ENCODE data around the gene SLC6A12. TPM values are rescaled to one million over a fixed set of nuclear protein-coding genes. Genes with fewer than 3 reads are reported as not detected.

SLC6A12 gene
- total and polyA plus RNA-seq, 2 donors from 2014 or later, result 45.6 to 130 TPM

DNA sequence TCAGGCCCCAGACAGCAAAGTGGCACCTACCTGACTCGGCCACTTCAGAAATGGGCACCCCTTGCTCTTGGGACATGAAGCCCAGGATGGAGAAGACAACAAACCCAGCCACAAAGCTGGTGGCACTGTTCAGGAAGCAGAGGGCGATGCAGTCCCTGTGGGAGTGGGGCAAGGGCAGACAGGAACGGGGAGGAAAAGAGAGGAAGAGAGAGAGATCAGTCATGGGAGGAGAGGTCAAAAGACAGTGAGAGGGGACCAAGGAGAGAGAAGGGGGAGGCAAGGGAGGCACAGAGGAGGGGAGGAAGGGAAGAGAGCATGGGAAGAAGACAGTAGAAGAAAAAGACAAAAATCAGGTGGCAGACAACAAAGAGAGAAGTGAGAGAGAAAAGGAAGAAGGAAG is 16.6 kb downstream of the SLC6A12 start:
- no peak for FAIRE-seq
- intact Hi-C loops (cut with DNase I), result no loop called here
- TF ChIP-seq, protein P1, sequence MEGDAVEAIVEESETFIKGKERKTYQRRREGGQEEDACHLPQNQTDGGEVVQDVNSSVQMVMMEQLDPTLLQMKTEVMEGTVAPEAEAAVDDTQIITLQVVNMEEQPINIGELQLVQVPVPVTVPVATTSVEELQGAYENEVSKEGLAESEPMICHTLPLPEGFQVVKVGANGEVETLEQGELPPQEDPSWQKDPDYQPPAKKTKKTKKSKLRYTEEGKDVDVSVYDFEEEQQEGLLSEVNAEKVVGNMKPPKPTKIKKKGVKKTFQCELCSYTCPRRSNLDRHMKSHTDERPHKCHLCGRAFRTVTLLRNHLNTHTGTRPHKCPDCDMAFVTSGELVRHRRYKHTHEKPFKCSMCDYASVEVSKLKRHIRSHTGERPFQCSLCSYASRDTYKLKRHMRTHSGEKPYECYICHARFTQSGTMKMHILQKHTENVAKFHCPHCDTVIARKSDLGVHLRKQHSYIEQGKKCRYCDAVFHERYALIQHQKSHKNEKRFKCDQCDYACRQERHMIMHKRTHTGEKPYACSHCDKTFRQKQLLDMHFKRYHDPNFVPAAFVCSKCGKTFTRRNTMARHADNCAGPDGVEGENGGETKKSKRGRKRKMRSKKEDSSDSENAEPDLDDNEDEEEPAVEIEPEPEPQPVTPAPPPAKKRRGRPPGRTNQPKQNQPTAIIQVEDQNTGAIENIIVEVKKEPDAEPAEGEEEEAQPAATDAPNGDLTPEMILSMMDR (IDR thresholded peaks at IDR 0.05; ENCODE audit: borderline replicate concordance, extremely low read depth, insufficient read depth), result no peak

DNA sequence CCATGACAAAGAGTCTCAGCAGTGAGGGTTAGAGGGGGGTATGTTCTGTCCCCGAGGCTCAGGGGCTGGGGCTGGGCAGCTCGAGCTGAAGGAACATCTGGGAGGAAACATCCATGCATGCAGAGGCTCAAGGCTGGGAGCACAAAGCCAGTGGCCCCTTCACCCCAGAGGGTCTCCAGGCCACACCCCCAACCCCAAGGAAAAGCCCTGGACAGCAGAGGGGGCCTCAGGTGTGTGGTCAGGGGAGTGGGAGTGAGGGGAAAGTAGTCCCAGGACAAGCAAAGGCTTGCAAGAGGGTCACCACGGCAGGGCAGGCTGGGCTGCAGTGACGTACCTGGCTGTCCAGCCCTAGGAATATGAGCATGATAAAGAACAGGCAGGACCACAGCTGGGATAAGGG is 17.5 kb downstream of the SLC6A12 start:
- no peak for FAIRE-seq
- H3K36me3 ChIP-seq (ENCODE audit: control insufficient read depth in 2 of 3, insufficient read depth in 3 of 3, low read length in 3 of 3), result peaks cover 0 to 31% (median 7%) of the 10 kb centered on the region in 3 donors
- H3K9ac ChIP-seq (ENCODE audit: low read length in 3 of 3), result no peak overlapping the region
- TF ChIP-seq, protein P1 (IDR thresholded peaks at IDR 0.05; ENCODE audit: borderline replicate concordance, extremely low read depth, insufficient read depth), result no peak
- peaks cover 0 to 3% (median 0%) of the 10 kb centered on the region in 3 donors for H3K4me1 ChIP-seq (ENCODE audit: control insufficient read depth in 2 of 3, insufficient read depth in 2 of 3, low read depth in 1 of 3, low read length in 3 of 3)
- no peak overlapping the region for H3K4me3 ChIP-seq (ENCODE audit: low read length in 3 of 3)
- intact Hi-C loops (cut with DNase I), result no loop called here
- DNase-seq, result no peak
- no peaks in the 10 kb centered on the region for H3K9me3 ChIP-seq (ENCODE audit: control insufficient read depth in 2 of 3, insufficient read depth in 1 of 3, low read length in 3 of 3)
- H3K27me3 ChIP-seq (ENCODE audit: control insufficient read depth, insufficient read depth, low read length), result no peaks in the 10 kb centered on the region
- no peak overlapping the region for H3K27ac ChIP-seq (ENCODE audit: low read depth in 2 of 2, low read length in 2 of 2)

More for the DNA sequence above, 16.6 kb downstream of the SLC6A12 start:
- Histone ChIP-seq H3K4me1 (ENCODE audit: control insufficient read depth in 2 of 3, insufficient read depth in 2 of 3, low read depth in 1 of 3, low read length in 3 of 3) (peaks cover 0 to 3% (median 0%) of the 10 kb centered on the region in 3 donors), H3K27me3 (ENCODE audit: control insufficient read depth, insufficient read depth, low read length) (no peaks in the 10 kb centered on the region), H3K27ac (ENCODE audit: low read depth in 2 of 2, low read length in 2 of 2) (no peak overlapping the region), H3K9me3 (ENCODE audit: control insufficient read depth in 2 of 3, insufficient read depth in 1 of 3, low read length in 3 of 3) (no peaks in the 10 kb centered on the region), H3K36me3 (ENCODE audit: control insufficient read depth in 2 of 3, insufficient read depth in 3 of 3, low read length in 3 of 3) (peaks cover 0 to 40% (median 11%) of the 10 kb centered on the region in 3 donors), H3K4me3 (ENCODE audit: low read length in 3 of 3) (no peak overlapping the region), H3K9ac (ENCODE audit: low read length in 3 of 3) (no peak overlapping the region)
- no peak for DNase-seq

DNA sequence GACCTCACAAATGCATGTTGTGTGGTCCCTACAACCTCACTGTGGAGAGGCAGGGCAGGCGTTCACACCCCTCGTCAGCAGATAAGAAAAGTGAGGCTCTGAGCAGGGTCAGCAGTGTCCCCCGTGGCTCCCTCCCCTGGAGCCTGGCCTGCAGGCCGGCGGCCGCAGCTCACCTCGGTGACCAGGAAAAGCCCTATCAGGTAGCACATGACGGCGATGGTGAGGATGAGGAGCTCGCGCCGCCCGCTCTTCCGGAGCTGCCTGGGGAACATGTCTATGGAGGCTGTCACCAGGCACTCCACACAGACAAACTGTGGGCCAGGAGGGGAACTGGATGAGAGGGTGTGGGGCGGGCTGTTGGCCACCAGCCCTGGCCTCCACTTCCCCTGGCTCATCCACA is 18.0 kb downstream of the SLC6A12 start:
- TF ChIP-seq, protein P1 (IDR thresholded peaks at IDR 0.05; ENCODE audit: borderline replicate concordance, extremely low read depth, insufficient read depth), result no peak
- Histone ChIP-seq H3K4me3 (ENCODE audit: low read length in 3 of 3) (no peak overlapping the region), H3K9ac (ENCODE audit: low read length in 3 of 3) (no peak overlapping the region), H3K27me3 (ENCODE audit: control insufficient read depth, insufficient read depth, low read length) (no peaks in the 10 kb centered on the region), H3K27ac (ENCODE audit: low read depth in 2 of 2, low read length in 2 of 2) (no peak overlapping the region), H3K36me3 (ENCODE audit: control insufficient read depth in 2 of 3, insufficient read depth in 3 of 3, low read length in 3 of 3) (peaks cover 0 to 30% (median 7%) of the 10 kb centered on the region in 3 donors), H3K9me3 (ENCODE audit: control insufficient read depth in 2 of 3, insufficient read depth in 1 of 3, low read length in 3 of 3) (no peaks in the 10 kb centered on the region), H3K4me1 (ENCODE audit: control insufficient read depth in 2 of 3, insufficient read depth in 2 of 3, low read depth in 1 of 3, low read length in 3 of 3) (peaks cover 0 to 3% (median 0%) of the 10 kb centered on the region in 3 donors)
- FAIRE-seq (no peak), DNase-seq (no peak)
- intact Hi-C loops (cut with DNase I), result no loop called here

DNA sequence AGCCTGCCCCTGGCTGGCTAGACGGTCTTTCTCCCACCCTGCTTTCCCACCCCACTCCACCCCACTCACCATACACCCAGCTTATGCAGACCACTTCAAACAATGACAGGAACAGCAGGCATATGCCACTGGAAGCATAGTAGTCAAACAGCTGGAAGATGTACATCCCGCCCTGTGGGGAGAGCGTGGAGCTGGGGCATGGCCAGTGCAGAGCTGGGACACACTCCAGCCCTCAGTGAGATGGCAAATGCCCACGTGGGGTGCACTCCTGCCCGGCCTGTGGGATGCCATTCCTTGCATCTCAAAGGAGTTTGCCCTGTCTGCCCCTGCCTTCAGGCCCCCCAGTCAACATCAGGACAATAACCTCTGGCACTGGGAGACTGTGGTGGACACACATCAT is 18.8 kb downstream of the SLC6A12 start:
- Histone ChIP-seq H3K4me1 (ENCODE audit: control insufficient read depth in 2 of 3, insufficient read depth in 2 of 3, low read depth in 1 of 3, low read length in 3 of 3) (peaks cover 0 to 3% (median 0%) of the 10 kb centered on the region in 3 donors), H3K4me3 (ENCODE audit: low read length in 3 of 3) (no peak overlapping the region), H3K9me3 (ENCODE audit: control insufficient read depth in 2 of 3, insufficient read depth in 1 of 3, low read length in 3 of 3) (no peaks in the 10 kb centered on the region), H3K27me3 (ENCODE audit: control insufficient read depth, insufficient read depth, low read length) (no peaks in the 10 kb centered on the region), H3K36me3 (ENCODE audit: control insufficient read depth in 2 of 3, insufficient read depth in 3 of 3, low read length in 3 of 3) (peaks cover 0 to 23% (median 7%) of the 10 kb centered on the region in 3 donors), H3K9ac (ENCODE audit: low read length in 3 of 3) (no peak overlapping the region), H3K27ac (ENCODE audit: low read depth in 2 of 2, low read length in 2 of 2) (no peak overlapping the region)
- TF ChIP-seq, protein P1 (IDR thresholded peaks at IDR 0.05; ENCODE audit: borderline replicate concordance, extremely low read depth, insufficient read depth), result no peak
- no peak for DNase-seq
- FAIRE-seq, result no peak
- intact Hi-C loops (cut with DNase I), result no loop called here
